GM21423 (cell line): ENCODE results near the gene JADE1.

Experiments used
- ATAC-seq: cut with Tn5 transposase; IDR thresholded peaks from one replicate; pipeline ENCODE4 v1.9.1; 2021; ENCODE audit warnings: mild to moderate bottlenecking, moderate library complexity; ENCODE audit not compliant: unreplicated experiment

Gene JADE1

GRCh38 chr4:128840711-128841318 is 31.3 kb downstream of the JADE1 start:
- ATAC-seq = no peak

DNA sequence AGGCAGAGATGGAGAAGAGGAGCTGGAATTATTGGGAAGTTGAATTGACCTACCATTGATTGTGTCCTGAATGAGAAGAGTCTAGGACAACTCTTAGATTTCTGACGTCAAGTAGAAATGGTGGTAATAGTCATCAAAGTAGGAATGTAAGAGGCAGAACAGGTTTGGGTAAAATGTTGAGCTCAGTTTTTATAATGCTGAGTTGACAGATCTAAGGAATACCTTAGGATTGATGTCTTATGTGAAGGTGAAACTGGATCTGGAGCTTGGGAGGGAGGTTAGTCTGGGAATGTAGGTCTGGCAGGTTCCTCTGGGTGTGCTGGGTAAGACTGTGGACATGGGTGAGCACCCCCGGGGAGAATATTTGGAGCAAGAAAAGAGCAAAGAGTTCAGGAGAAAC is 31.9 kb downstream of the JADE1 start:
- ATAC-seq = no peak

DNA sequence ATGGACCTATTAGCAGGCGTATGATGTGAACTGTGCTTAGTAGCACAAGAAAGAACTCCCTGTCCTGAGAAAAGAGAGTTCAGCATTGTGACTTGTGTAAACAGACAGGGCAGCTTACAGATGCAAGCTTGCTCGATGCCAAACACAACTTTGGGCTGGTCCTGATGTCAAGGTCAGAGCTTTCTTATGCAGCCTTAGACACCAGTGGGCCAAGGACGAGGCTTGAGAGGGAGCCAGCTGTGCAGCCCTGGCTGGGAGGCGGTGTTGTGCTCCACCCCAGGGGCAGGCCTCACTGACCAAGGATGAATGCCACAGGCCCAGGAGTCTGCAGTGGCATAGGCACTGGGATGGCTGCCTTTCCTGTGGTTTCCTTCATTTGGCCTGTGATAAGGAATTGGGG is 35.4 kb downstream of the JADE1 start:
- no peak for ATAC-seq

GRCh38 chr4:128846063-128846462 is 36.6 kb downstream of the JADE1 start:
- no peak for ATAC-seq

- no peak for ATAC-seq
These were observed 37.7 kb downstream of the JADE1 start for GRCh38 chr4:128847082-128847724.

DNA sequence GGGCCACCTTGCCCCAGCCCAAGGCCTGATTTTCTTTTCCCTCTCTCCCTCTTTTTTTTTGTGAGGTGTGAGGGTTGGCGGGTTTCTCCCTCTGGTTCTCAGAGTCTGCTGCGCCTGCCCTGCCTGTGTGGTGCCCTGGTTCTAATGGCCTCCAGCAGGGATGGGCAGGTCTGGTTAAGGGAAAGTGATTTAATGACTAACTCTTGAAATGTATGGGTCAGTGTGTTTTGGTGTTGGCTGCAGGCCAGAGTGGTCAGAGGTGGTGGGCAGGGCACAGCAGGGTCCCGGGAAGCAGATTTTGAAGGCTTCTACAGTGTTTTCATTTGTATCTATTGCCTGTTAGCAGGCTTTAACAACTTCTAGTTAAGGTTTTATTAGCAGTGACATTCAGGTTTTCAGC is 39.0 kb downstream of the JADE1 start:
- ATAC-seq = no peak

DNA sequence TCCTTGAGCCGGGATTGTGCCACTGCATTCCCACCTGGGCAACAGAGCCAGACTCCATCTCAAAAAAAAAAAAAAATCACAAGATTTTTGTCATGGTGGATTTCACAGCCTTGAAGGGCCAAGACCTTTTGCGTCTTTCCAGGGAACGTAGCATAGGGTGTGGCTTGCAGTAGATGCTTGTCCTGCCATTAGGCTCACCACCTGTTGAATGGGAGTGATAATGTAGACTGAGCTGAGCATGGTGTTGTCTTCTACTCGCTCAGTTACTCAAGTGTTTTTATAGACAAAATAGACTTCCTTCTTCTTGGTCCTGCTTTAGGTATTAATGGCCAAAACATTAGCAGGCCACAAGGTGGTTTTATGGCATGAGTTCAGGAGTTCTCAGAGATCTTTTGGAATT is 40.8 kb downstream of the JADE1 start:
- ATAC-seq = no peak

DNA sequence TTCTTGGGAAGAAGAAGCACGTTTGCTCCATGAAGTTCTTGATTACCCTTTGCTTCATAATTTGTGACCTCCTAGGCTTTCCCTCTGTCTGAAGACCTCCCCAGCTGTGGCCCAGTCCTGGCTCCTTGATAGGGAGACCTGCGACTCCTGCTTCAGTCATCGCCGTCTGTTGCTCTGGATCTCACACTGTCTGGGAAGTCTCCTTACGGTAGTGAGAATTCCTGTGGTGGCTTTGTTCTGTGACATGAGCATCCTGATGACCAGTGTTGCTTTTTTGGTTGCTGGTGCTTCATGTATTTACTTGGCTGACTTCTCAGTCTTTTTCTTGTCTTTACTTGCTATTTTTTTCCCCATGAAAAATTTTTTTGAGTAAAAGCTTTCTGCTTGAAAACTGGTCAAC is 44.2 kb downstream of the JADE1 start:
- no peak for ATAC-seq

DNA sequence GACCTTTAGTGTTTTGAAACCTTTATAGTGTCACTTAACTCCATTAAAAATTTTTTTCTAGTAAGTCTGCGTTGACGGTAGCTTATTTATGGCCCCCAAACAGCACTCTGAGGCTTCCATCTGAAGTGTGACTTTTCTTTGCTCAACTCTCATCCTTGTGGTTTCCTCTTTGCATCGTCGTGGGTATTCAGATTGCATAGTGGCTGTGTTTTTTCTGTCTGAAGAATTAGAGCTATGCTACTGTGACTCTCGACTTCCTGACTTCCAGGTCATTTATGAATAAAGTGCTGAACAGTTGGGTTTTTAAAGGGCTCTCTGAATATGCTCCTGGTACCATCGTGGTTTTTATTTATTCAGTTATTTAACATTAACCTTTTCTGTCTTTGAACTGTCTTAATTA is 44.9 kb downstream of the JADE1 start:
- ATAC-seq = peak; percentile 82

DNA sequence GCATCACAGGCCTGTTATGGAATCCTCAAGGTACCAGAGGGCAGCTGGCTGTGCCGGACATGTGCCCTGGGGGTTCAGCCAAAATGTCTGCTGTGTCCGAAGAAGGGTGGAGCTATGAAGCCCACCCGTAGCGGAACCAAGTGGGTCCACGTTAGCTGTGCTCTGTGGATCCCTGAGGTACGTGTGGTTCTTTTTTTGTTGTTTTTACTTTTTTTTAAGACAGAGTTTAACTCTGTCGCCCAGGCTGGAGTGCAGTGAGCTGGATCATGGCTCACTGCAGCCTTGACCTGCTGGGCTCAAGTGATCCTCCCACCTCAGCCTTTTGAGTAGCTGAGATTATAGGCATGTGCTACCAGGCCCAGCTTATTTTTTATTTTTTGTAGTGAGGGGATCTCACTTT is 46.1 kb downstream of the JADE1 start:
- no peak for ATAC-seq

GRCh38 chr4:128856246-128856645 is 46.7 kb downstream of the JADE1 start:
- no peak for ATAC-seq

- no peak for ATAC-seq
These were observed 49.6 kb downstream of the JADE1 start for GRCh38 chr4:128858879-128859671.

- ATAC-seq = no peak
These were observed 50.6 kb downstream of the JADE1 start for GRCh38 chr4:128859887-128860677.

DNA sequence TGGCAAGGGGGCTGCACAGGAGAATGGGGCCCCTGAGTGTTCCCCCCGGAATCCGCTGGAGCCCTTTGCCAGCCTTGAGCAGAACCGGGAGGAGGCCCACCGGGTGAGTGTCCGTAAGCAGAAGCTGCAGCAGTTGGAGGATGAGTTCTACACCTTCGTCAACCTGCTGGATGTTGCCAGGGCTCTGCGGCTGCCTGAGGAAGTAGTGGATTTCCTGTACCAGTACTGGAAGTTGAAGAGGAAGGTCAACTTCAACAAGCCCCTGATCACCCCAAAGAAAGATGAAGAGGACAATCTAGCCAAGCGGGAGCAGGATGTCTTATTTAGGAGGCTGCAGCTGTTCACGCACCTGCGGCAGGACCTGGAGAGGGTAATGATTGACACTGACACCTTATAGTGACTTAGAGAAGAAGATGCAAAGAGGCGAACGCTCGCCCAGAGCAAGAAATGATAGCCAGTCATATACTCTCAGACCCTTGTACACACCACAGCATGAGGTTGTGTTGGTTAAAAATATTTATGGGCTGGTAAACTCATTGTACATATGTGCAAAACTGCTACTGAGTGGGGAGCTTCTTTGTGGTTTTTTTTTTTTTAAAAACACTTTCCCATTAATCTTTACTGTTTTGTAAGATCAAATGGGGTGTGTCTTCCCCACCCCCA is 52.5 kb downstream of the JADE1 start:
- peak; percentile 43 for ATAC-seq

- ATAC-seq = peak; percentile 54
These were observed 53.3 kb downstream of the JADE1 start for GRCh38 chr4:128862608-128863311.

- no peak for ATAC-seq
These were observed 54.0 kb downstream of the JADE1 start for GRCh38 chr4:128863312-128864075.

DNA sequence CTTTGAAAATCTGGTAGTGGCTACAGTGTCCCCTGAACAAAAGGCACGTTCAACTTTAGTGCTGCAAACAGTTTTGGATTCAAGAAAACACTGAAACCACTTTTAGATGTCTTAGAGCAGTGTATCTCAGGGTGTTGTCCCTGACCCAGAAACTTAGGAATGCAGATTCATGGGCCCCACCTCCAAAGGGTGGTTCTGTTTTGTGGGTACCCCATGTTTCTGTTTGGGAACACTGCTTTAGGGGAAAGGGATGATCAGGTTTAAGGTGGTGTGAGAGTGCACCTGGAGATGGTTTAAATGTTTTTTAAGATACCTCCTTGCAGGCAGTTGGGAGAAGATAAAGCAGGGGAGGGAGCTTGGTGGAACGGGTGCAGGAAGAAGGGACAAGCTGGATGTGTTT is 55.6 kb downstream of the JADE1 start:
- no peak for ATAC-seq

DNA sequence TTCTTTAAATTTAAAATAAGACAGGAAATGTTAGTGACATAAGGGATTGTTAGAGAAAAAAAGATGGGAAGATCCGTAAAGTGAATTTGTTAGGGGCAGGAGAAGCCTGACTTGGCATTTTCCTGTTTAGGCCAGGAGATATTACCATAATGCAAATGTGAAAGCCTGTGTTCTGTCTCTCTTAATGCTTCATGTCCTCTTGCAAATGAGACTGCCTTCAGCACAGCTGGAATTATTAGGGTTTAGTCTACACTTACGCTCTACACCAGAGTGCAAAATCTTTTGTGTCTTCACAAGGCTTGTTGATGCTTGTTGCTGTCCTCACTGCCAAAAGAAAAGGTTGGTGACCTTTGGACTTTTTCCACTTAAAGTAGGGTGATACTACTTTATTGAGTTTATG is 56.8 kb downstream of the JADE1 start:
- ATAC-seq = no peak

DNA sequence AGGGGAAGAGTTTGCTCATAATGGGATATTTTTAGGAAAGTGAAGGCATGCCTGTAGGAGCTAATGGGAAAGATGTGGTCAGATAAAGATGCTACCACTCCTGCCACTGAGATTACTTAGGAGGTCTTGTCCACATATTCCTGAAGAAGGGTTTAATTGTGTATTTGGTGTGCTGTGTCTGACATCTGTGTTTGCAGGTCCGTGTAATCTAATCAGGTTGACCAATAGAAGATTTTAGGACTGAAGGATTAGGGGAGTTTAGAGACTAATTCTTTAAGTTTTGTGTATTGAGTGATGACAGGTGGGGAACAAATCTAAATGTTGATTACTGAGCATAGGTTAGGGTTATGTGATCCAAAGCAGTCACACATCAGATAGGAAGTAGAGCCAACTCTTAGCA is 57.2 kb downstream of the JADE1 start:
- no peak for ATAC-seq

DNA sequence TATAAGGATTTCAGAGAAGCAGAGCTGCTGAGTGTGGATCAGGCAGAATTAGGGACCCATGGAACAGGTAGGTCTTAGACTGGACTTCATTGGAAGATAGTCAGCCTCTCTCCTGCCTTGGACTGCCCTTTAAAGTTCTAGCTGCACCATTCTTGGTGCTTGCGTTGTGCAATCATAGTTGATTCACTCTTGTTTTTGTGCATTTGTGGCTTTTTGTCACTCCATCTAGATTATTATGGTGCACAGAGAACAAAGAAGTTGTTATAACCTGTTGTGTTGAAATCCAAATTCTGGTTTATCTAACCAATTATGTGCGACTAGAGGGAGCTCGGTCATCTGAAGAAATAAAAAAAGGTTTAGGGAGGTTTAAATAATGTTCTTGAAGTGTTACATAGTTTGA is 59.3 kb downstream of the JADE1 start:
- ATAC-seq = no peak
